HEK293T (cell line): Measurements from ENCODE around the gene DQX1.
"Not testable (repeated sequence)": the region's sequence is repeated elsewhere in the genome, so short reads cannot be mapped to it uniquely, and the experiment has no call there.

Experiments
- ARNT ChIP-seq: fragments of 450-650 bp; IDR thresholded peaks from 2 replicates; pipeline ENCODE4 v1.6.1; 2017; ENCODE audit warnings: mild to moderate bottlenecking
- BHLHE40 ChIP-seq: fragments of 450-650 bp; IDR thresholded peaks from 2 replicates; pipeline ENCODE4 v1.6.1; 2016; ENCODE audit warnings: mild to moderate bottlenecking, moderate library complexity, borderline replicate concordance
- ELF4 ChIP-seq: fragments of 450-650 bp; IDR thresholded peaks from 2 replicates; pipeline ENCODE4 v1.6.1; 2017; ENCODE audit warnings: antibody characterized with exemption
- FOXA1 ChIP-seq: fragments of 450-650 bp; IDR thresholded peaks from 2 replicates; pipeline ENCODE4 v1.6.1; 2016; ENCODE audit warnings: mild to moderate bottlenecking
- FOXM1 ChIP-seq: fragments of 450-650 bp; IDR thresholded peaks from 2 replicates; pipeline ENCODE4 v1.6.1; 2017; ENCODE audit warnings: mild to moderate bottlenecking, borderline replicate concordance
- HDGF ChIP-seq: fragments of 450-650 bp; IDR thresholded peaks from 2 replicates; pipeline ENCODE4 v1.6.1; 2017; ENCODE audit warnings: antibody characterized with exemption, borderline replicate concordance
- L3MBTL2 ChIP-seq: fragments of 450-650 bp; conservative IDR thresholded peaks from 2 replicates; pipeline ENCODE4 v1.6.1; 2016; ENCODE audit warnings: mild to moderate bottlenecking
- NFRKB ChIP-seq: fragments of 450-650 bp; IDR thresholded peaks from 2 replicates; pipeline ENCODE4 v1.6.1; 2016; ENCODE audit warnings: mild to moderate bottlenecking, moderate library complexity
- PKNOX1 ChIP-seq: fragments of 450-650 bp; IDR thresholded peaks from 2 replicates; pipeline ENCODE4 v1.6.1; 2016
- SP1 ChIP-seq: fragments of 450-650 bp; IDR thresholded peaks from 2 replicates; pipeline ENCODE4 v1.6.1; 2017
- SUZ12 ChIP-seq: fragments of 450-650 bp; IDR thresholded peaks from 2 replicates; pipeline ENCODE4 v1.6.1; 2016; ENCODE audit warnings: mild to moderate bottlenecking
- TARDBP ChIP-seq: fragments of 450-650 bp; IDR thresholded peaks from 2 replicates; pipeline ENCODE4 v1.6.1; 2016
- ZNF384 ChIP-seq: fragments of 450-650 bp; IDR thresholded peaks from 2 replicates; pipeline ENCODE4 v1.6.1; 2016

- TF ChIP-seq ARNT, BHLHE40, SP1, ELF4, TARDBP, FOXM1, NFRKB, PKNOX1, ZNF384, FOXA1, L3MBTL2, SUZ12, HDGF: not testable (repeated sequence)
These were observed 42.3 kb downstream of the DQX1 start for GRCh38 chr2:74483675-74484164.
